Esophagus squamous epithelium (tissue), 5 donors: ENCODE measurements around the gene CD68. TPM values are rescaled to one million over a fixed set of nuclear protein-coding genes. Genes with fewer than 3 reads are reported as not detected.

Source experiments
- DNase-seq: peaks from one replicate; lab custom pipeline; 2025; lab: John Stamatoyannopoulos, UW
- H3K27ac ChIP-seq, 4 donors: fragments of 200-600 bp; sonication (generic); one replicate each; pipeline ENCODE4 v1.5.1; 2016 to 2019; ENCODE audit warnings: mild to moderate bottlenecking in 1 of 4
- H3K27me3 ChIP-seq, 4 donors: fragments of 200-600 bp; sonication (generic); 1 replicate in 3 of 4; 2 replicates in 1 of 4; pipeline versions ENCODE4 v1.5.1 to v1.6.0; 2017 to 2021; ENCODE audit warnings: antibody characterized with exemption in 1 of 4
- H3K36me3 ChIP-seq, 3 donors: fragments of 200-600 bp; sonication (generic); one replicate each; pipeline ENCODE4 v1.5.1; 2016 to 2019
- H3K4me1 ChIP-seq, 3 donors: fragments of 200-600 bp; sonication (generic); one replicate each; pipeline ENCODE4 v1.5.1; 2017 to 2019
- H3K4me3 ChIP-seq, 4 donors: fragments of 200-600 bp; sonication (generic); 1 replicate in 3 of 4; 2 replicates in 1 of 4; pipeline ENCODE4 v1.5.1; 2016 to 2019; ENCODE audit warnings: mild to moderate bottlenecking in 2 of 4, moderate library complexity in 1 of 4
- H3K9me3 ChIP-seq, 3 donors: fragments of 200-600 bp; sonication (generic); one replicate each; pipeline ENCODE4 v1.5.1; 2016 to 2019
- POLR2A ChIP-seq, 4 donors: fragments of 450-650 bp; IDR thresholded peaks; one replicate each; pipeline ENCODE4 v1.6.1; 2017; ENCODE audit warnings: antibody characterized with exemption in 4 of 4, mild to moderate bottlenecking in 4 of 4, moderate library complexity in 3 of 4
- WGBS, 2 donors: methylation state at CpG; one replicate each; pipeline ENCODE4 v1.1.5; 2018; 5-methylcytosine and 5-hydroxymethylcytosine counted together
- intact Hi-C: fragments of 100-400 bp; cut with DNase I; formaldehyde crosslinking; loops from one replicate; pipeline ENCODE4 v1.15.0; 2022
- total RNA-seq, 4 donors: library from RNA; depleted of rRNA; stranded (reverse); fragments of >200 nt; gene quantifications; one replicate each; pipeline ENCODE4 v1.1.0, GENCODE V29; 2016
- TF ChIP-seq, protein P1 (sequence below), 6 experiments: fragments of 450-650 bp in 4 of 6; fragments of 200-600 bp in 2 of 6; sonication (generic) in 2 of 6; IDR thresholded peaks; one replicate each; pipeline ENCODE4 v1.5.1; 2016 to 2019; ENCODE audit warnings: antibody characterized with exemption in 6 of 6, mild to moderate bottlenecking in 4 of 6, moderate library complexity in 4 of 6
- donor health status: DM: yes; HTN: yes; CAD: no.

The CD68 gene
- total RNA-seq, 4 donors from 2014 or later = 32.1 to 52.9 (median 45.2) TPM

DNA sequence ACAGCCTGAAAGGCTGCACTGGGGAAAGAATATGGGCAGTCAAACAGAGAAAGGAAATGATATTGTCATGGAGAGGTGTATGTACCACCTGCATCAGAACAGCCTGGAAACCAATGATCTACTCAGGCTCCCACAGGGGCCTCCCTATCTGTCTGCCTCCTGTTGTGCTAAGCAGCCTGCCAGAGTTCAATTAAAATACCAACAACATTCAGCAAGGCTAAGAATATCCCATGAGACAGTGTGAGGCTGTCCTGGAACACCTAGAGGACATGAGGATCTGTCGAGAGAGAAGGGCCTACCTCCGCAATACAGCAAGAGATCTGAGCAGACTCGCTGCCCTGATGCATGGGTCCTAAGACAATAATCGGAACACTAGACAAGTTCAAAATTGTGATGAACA, 26.8 kb downstream of the CD68 start:
- TF ChIP-seq, protein P1, sequence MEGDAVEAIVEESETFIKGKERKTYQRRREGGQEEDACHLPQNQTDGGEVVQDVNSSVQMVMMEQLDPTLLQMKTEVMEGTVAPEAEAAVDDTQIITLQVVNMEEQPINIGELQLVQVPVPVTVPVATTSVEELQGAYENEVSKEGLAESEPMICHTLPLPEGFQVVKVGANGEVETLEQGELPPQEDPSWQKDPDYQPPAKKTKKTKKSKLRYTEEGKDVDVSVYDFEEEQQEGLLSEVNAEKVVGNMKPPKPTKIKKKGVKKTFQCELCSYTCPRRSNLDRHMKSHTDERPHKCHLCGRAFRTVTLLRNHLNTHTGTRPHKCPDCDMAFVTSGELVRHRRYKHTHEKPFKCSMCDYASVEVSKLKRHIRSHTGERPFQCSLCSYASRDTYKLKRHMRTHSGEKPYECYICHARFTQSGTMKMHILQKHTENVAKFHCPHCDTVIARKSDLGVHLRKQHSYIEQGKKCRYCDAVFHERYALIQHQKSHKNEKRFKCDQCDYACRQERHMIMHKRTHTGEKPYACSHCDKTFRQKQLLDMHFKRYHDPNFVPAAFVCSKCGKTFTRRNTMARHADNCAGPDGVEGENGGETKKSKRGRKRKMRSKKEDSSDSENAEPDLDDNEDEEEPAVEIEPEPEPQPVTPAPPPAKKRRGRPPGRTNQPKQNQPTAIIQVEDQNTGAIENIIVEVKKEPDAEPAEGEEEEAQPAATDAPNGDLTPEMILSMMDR (IDR thresholded peaks at IDR 0.05) = no peak
- no peak for TF ChIP-seq POLR2A (IDR thresholded peaks at IDR 0.05)
- DNase-seq = no peak
- Histone ChIP-seq H3K27ac (no peak overlapping the region), H3K36me3 (peaks cover 17 to 79% (median 42%) of the 10 kb centered on the region in 3 donors), H3K4me3 (no peak overlapping the region), H3K27me3 (no peaks in the 10 kb centered on the region), H3K9me3 (no peaks in the 10 kb centered on the region), H3K4me1 (peaks cover 0 to 26% (median under 1%) of the 10 kb centered on the region in 3 donors)
- WGBS, 2 donors = 96 to 98% methylated on average over 4 of the region's 4 CpGs
- intact Hi-C loops = no loop called here

DNA sequence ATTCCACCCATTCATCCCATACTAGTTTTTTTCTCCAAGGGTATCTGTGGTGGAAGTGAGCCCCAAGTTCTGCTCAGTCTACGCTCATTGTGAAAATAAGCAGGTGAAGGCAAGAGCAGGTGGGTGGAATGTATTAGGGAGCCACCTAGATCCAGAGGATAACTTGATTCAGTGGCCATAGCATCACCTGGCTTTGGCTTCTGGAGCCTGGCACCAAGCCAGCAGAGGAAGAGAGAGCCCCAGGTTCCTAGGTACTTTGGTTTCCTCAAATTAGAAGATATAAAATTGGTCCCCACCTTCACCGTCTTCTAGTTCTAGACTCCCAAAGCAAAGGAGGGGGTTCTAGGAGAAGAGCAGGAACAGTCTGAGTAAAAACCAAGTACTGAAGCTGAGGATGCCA, 31.2 kb downstream of the CD68 start:
- no peak overlapping the region for H3K4me3 ChIP-seq
- no peak for DNase-seq
- peaks cover 0 to 36% (median 2%) of the 10 kb centered on the region in 3 donors for H3K36me3 ChIP-seq
- intact Hi-C loops = no loop called here
- TF ChIP-seq, protein P1 (IDR thresholded peaks at IDR 0.05) = no peak
- no peak for TF ChIP-seq POLR2A (IDR thresholded peaks at IDR 0.05)
- H3K27me3 ChIP-seq = no peaks in the 10 kb centered on the region
- WGBS, 2 donors = 100% methylated on average over 1 to 2 of the region's 2 CpGs
- peaks cover 21 to 60% (median 27%) of the 10 kb centered on the region in 3 donors for H3K4me1 ChIP-seq
- H3K9me3 ChIP-seq = no peaks in the 10 kb centered on the region
- no peak overlapping the region for H3K27ac ChIP-seq

DNA sequence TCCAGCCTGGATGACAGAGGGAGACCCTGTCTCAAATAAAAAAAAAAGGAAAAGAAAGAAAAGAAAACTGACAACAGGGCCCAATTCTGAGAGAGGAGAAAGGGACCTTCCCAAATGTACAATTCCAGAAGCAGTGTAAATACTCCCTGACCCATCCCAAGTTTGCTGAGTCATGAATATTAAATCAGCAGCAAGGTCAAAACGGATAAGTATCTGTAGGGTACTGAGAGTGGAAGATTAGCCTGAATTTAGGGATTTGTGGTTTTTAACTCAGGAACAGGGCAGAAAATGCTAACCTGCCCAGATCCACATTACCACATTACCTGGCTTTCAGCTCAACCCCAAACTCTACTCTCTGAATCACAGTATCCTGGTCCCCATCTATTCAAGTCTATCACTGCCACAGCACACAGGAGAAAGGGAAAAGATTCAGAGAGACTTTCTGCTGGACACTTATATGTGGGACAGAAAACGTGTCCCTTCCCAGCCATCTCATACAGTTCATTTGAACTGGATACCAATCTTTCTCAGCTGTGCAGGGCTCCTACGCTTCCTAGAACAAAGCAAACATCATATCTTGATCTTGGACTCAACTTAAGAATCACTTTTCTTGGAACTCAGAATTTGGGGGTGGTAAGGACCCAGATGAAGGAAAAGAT, 32.3 kb downstream of the CD68 start:
- intact Hi-C loops = no loop called here
- no peak for DNase-seq
- WGBS, 2 donors = 56 to 59% methylated on average over 3 of the region's 3 CpGs
- TF ChIP-seq POLR2A (IDR thresholded peaks at IDR 0.05) = no peak
- TF ChIP-seq, protein P1 (IDR thresholded peaks at IDR 0.05) = no peak
- peak overlapping the region in 1 of 4 donors; percentile 9 for H3K27ac ChIP-seq
- peaks cover 21 to 62% (median 27%) of the 10 kb centered on the region in 3 donors for H3K4me1 ChIP-seq
- no peaks in the 10 kb centered on the region for H3K9me3 ChIP-seq
- H3K4me3 ChIP-seq = no peak overlapping the region
- peaks cover 0 to 25% (median 0%) of the 10 kb centered on the region in 3 donors for H3K36me3 ChIP-seq
- H3K27me3 ChIP-seq = no peaks in the 10 kb centered on the region

DNA sequence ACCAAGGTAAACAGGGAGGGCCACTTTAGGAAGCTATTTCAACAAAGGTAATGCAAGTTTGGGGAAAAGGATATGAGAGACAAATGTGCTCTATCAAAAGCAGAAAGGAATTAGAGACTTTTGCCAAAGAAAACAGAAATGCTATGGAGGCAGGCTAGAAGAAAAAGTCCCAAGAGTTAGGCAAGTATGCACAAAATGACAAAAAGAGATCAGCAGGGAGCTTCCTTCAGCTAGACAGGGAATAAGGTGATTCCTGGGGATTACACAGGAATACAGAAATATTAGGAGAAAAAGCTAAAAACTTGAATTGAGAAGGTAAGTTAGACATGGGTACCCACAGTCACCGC, 32.8 kb downstream of the CD68 start:
- Histone ChIP-seq H3K4me1 (peaks cover 21 to 62% (median 27%) of the 10 kb centered on the region in 3 donors), H3K4me3 (no peak overlapping the region)
- DNase-seq = no peak

More for the DNA sequence above, 32.8 kb downstream of the CD68 start:
- no peaks in the 10 kb centered on the region for H3K9me3 ChIP-seq
- 90 to 95% methylated on average over 1 of the region's 1 CpG for WGBS, 2 donors
- TF ChIP-seq, protein P1 (IDR thresholded peaks at IDR 0.05) = no peak
- no peak for TF ChIP-seq POLR2A (IDR thresholded peaks at IDR 0.05)
- peak overlapping the region in 1 of 4 donors; percentile 9 for H3K27ac ChIP-seq
- intact Hi-C loops = no loop called here
- peaks cover 0 to 20% (median 0%) of the 10 kb centered on the region in 3 donors for H3K36me3 ChIP-seq
- H3K27me3 ChIP-seq = no peaks in the 10 kb centered on the region
